Coronary artery (tissue), 2 donors: ENCODE data around the gene PARP12.

Source experiments
- DNase-seq: peaks from one replicate; pipeline ENCODE4 v3.0.0-alpha.2; 2017; ENCODE audit warnings: low spot score
- H3K27ac ChIP-seq, 2 donors: fragments of 200-600 bp; sonication (generic); one replicate each; pipeline ENCODE4 v1.5.1; 2016 to 2019
- H3K4me3 ChIP-seq: fragments of 200-600 bp; sonication (generic); 2 replicates; pipeline ENCODE4 v1.5.1; 2016; ENCODE audit warnings: mild to moderate bottlenecking, moderate library complexity
- TF ChIP-seq, protein P1 (sequence below): fragments of 200-600 bp; sonication (generic); IDR thresholded peaks from one replicate; pipeline ENCODE4 v1.5.1; 2019; ENCODE audit warnings: antibody characterized with exemption

The PARP12 gene

DNA sequence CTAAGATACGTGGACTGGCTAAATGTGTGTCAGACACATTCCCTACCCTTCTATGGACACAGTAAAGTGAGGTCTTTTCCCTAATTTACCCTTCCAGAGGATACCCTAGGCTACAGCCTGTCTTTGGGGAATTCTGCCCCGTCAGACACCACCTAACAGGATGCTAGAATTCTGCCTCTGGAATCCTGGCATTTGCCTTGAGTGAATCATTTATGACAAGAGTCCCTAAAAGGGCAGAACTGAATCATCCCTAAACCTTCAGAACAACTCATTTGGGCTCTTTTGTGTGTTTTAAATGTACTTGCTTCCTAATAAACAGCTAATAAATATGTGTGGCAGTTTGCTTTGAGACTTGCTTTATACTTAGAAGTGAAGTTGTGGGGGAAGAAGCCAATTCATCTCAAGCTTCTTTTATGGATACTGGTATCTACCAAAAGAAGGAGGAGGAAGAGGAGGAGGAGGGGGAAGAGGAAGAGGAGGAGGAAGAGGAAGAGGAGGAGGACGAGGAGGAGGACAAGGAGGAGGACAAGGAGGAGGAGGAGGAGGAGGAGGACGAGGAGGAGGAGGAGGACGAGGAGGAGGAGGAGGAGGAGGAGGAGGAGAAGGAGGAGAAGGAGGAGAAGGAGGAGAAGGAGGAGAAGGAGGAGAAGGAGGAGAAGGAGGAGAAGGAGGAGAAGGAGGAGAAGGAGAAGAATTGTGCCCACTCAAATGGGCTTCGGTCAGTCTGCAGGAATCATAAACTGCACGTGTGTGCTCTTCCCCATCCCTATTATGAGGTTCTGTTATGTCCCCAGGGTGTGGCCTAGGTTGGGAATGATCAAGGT is 27.1 kb downstream of the PARP12 start:
- DNase-seq, result no peak
- TF ChIP-seq, protein P1, sequence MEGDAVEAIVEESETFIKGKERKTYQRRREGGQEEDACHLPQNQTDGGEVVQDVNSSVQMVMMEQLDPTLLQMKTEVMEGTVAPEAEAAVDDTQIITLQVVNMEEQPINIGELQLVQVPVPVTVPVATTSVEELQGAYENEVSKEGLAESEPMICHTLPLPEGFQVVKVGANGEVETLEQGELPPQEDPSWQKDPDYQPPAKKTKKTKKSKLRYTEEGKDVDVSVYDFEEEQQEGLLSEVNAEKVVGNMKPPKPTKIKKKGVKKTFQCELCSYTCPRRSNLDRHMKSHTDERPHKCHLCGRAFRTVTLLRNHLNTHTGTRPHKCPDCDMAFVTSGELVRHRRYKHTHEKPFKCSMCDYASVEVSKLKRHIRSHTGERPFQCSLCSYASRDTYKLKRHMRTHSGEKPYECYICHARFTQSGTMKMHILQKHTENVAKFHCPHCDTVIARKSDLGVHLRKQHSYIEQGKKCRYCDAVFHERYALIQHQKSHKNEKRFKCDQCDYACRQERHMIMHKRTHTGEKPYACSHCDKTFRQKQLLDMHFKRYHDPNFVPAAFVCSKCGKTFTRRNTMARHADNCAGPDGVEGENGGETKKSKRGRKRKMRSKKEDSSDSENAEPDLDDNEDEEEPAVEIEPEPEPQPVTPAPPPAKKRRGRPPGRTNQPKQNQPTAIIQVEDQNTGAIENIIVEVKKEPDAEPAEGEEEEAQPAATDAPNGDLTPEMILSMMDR, result no peak
- H3K27ac ChIP-seq, result no peak overlapping the region
- no peak overlapping the region for H3K4me3 ChIP-seq

DNA sequence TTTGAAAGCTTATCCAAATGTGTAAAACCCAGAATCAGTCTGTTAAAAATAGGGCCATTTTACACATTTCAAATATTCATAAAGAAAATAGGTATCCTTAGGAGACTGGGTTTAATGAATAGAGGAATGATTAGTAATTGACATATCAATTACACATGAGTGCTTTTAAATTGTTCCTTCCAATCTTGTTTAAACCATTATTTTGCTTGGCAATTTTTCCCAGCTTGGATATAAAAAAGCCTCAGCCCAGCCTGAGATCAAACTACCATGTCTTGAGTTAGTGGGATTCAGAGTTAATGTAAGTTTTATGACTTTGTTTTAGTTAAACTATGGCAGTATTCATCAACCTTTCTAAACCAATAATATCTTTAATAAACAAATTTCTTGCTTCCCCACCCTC is 28.3 kb downstream of the PARP12 start:
- DNase-seq, result no peak
- Histone ChIP-seq H3K27ac (no peak overlapping the region), H3K4me3 (no peak overlapping the region)
- TF ChIP-seq, protein P1, result no peak

DNA sequence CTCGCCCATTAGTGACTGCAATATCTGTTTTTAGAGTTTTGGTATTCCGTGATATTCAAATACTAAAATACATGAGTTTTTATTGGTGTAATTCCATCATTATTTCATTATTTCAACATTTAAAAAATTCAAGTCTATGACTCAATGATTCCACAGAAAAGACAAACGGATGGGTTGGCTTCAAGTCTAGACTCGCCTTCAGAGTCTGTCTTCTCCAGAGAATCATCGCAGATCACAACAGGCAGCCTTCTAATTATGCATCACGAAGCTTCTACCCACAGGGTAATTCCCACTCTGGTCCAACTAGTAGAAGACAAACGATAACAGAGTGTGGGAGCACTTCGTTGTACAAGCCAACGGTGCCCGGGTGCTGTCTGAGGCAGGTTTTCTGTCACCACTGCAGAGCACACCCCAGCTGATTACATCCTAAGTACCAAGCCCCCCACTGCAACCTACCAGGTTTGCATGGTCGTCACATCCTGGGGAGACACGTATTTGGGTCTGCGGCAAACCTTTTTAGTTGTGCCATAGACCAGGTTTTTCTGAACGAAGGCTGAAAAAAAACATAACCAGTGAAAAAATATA is 28.9 kb downstream of the PARP12 start:
- TF ChIP-seq, protein P1, result no peak
- no peak overlapping the region for H3K4me3 ChIP-seq
- no peak for DNase-seq
- H3K27ac ChIP-seq, result no peak overlapping the region

DNA sequence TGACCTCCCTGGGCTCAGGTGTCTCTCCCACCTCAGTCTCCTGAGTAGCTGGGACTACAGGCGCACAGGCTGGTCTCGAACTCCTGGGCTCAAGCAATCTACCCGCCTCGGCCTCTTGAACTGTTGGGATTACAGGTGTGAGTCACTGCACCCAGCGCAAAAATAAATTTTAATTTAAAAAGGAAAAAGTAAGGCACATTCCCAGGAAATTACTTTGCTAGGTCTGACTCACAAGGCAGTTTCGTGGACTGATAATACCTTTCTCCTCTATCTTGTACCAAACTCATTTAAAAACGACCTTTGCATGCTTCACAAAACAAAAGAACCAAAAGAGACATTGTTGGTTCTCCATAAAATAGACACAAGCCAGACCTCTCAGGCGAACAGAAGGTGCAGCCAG is 29.7 kb downstream of the PARP12 start:
- Histone ChIP-seq H3K27ac (no peak overlapping the region), H3K4me3 (no peak overlapping the region)
- no peak for DNase-seq
- TF ChIP-seq, protein P1, result no peak

DNA sequence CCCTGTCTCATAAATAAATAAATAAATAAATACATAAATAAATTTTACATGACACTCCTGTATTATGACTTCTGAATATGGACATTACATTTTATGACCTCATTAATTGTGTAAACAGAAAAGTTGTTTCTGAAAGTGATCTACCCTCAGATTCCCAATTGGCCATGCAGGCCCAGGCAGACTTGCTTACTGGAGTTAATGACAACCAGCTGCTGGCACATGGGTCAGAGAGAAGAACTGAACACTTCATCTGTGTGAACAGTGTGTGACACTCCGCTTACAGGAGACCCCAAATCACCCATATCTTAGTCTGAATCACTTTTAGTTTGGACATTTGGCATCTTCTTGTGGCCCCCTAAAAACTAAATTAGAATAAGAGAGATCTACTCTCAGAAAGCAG is 31.4 kb downstream of the PARP12 start:
- TF ChIP-seq, protein P1, result no peak
- no peak overlapping the region for H3K4me3 ChIP-seq
- no peak for DNase-seq
- no peak overlapping the region for H3K27ac ChIP-seq

DNA sequence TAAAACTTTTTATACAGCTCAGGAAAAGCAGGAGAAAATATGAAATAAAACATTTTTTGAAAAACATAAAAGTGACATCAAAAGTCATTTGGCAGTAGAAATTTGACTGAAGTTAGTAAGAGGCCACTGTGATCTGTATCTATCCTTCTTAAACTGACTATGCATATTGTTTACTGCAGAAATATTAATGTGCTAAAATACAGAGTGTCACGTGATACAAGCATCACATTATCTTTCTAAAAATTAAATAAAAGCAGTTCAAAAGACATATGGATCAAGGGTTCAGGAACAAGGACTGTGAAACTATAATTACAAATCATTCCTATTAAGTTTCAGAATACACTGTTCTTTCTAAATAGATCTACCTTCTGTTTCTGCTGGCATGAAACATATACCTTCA is 33.7 kb downstream of the PARP12 start:
- Histone ChIP-seq H3K27ac (no peak overlapping the region), H3K4me3 (no peak overlapping the region)
- DNase-seq, result no peak
- TF ChIP-seq, protein P1, result no peak

DNA sequence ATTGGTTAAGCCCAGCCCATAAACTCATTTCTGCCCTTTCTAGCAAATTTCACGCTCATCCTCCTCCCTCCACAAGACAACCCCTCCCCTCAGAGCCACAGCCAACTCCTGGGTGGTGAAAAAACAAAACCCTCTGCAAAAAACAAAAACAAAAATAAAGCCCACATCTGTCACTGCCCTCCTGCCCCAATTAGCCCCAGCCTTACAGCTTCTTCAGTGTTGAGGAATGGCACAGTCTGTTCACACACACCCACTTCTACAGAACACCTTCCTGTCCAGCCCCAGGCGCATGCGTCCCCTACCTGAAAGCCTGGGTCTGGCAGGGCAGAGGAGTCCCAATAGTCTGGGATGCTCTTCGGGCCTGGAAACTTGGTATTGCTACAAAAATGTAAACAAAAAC is 34.4 kb downstream of the PARP12 start:
- Histone ChIP-seq H3K4me3 (no peak overlapping the region), H3K27ac (no peak overlapping the region)
- TF ChIP-seq, protein P1, result no peak
- no peak for DNase-seq
